ENCODE measurements around the gene GAN.

GAN gene, protein sequence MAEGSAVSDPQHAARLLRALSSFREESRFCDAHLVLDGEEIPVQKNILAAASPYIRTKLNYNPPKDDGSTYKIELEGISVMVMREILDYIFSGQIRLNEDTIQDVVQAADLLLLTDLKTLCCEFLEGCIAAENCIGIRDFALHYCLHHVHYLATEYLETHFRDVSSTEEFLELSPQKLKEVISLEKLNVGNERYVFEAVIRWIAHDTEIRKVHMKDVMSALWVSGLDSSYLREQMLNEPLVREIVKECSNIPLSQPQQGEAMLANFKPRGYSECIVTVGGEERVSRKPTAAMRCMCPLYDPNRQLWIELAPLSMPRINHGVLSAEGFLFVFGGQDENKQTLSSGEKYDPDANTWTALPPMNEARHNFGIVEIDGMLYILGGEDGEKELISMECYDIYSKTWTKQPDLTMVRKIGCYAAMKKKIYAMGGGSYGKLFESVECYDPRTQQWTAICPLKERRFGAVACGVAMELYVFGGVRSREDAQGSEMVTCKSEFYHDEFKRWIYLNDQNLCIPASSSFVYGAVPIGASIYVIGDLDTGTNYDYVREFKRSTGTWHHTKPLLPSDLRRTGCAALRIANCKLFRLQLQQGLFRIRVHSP

GRCh38 chr16:81314603-81315270 is at the start of gene GAN:
Gene GAN, plus strand, starts transcription at chr16:81314962. Its CDS starts 152 bp downstream, at chr16:81315114.
- peak within 1 kb of the TSS; percentile 97 for H3K4me3 ChIP-seq (ENCODE audit: low read length)
- DNase-seq (ENCODE audit: low read depth), result peak; percentile 88

DNA sequence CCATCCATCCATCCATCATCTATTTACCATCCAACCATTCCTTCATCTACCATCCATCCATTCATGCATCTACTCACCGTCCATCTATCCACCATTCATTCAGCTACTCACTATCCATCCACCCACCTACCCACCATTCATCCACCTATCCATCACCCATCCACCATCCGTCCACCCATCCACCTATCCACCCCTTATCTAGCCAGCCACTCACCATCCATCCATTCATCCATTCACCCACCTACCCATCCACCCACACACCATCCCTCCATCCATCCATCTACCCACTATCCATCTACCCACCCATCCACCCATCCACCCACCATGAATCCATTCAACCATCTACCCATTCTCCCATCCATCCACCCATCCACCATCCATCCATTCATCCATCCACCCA is 49.7 kb upstream of the GAN start:
- no peak for TF ChIP-seq CTCF (conservative IDR thresholded peaks at IDR 0.05; ENCODE audit: low read depth, low read length)
- no peak for DNase-seq (ENCODE audit: low read depth)

More at GRCh38 chr16:81314603-81315270, at the start of gene GAN:
- no peak for TF ChIP-seq CTCF (conservative IDR thresholded peaks at IDR 0.05; ENCODE audit: low read depth, low read length)

DNA sequence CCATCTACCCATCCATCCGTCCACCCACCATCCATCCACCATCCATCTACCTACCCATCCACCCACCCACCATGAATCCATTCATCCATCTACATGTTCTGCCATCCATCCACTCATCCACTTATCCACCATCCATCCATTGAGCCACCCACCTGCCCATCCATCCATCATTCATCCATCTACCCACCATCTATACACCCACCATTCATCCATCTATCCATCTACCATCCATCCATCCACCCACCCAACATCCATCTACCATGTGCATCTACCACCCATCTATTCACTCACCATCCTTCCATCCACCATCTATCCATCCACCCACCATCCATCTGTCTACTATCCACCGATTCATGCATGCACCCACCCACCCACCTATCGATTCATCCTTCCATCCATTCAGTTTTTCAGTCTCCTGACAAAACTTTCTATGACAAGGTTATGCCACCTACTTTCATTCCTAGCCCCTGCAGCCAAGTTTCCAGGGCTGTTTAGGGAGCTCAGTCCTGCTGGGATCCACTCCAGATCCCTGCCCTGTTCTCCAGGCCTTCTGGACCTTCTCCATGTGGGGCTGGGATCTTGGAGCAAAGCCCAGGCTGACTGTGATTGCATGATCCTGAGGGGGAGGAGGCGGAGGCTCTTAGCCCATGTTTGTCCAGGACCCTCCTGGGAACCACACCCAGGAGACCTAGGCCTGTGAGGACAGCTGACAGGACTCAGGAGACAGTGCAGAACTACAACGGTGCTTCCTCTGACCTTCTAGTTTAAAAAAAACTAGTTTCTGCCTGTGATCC is 48.9 kb upstream of the GAN start:
- no peak for TF ChIP-seq CTCF (conservative IDR thresholded peaks at IDR 0.05; ENCODE audit: low read depth, low read length)
- peak; percentile 14 for DNase-seq (ENCODE audit: low read depth)
- H3K4me3 ChIP-seq (ENCODE audit: low read length), result no peak overlapping the region

More for the DNA sequence above, 49.7 kb upstream of the GAN start:
- no peak overlapping the region for H3K4me3 ChIP-seq (ENCODE audit: low read length)

DNA sequence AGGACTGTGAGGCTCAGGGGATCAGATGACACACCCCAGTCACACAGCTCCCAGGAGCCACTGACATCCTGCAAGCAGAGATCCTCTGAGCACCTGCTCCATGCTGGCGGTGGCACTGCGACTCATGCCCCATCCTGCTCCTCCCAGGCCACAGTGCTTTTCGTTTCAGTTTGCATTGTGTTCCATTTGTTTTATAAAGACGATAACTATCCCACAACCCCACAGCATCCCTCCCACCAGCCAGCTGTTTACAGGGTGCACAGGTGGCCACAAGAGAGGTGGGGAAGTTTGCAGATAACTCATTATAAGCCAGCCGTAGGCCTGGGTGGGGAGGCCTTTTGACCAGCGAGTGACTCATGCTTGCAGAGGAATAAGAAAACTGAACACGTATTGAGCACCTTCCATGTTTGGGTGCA is 48.1 kb upstream of the GAN start:
- DNase-seq (ENCODE audit: low read depth), result no peak
- no peak overlapping the region for H3K4me3 ChIP-seq (ENCODE audit: low read length)
- TF ChIP-seq CTCF (conservative IDR thresholded peaks at IDR 0.05; ENCODE audit: low read depth, low read length), result no peak

DNA sequence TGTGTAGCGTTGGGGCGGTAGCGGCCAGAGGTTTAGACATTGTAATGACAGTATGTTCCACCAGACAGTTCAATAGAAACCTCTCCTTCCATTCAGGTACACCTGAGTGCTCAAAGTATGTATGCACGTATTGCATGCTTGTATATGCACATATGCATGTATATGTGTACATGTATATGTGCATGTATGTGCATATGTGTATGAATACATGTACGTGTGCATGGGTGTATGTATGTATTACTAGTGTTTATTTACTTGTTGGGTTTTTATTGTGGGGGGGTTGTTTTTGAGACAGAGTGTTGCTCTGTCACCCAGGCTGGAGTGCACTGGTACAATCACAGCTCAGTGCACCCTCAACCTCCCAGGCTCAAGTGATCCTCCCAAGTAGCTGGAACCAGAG is 46.3 kb upstream of the GAN start:
- no peak for DNase-seq (ENCODE audit: low read depth)
- no peak overlapping the region for H3K4me3 ChIP-seq (ENCODE audit: low read length)
- no peak for TF ChIP-seq CTCF (conservative IDR thresholded peaks at IDR 0.05; ENCODE audit: low read depth, low read length)

GRCh38 chr16:81273223-81273950 is 41.4 kb upstream of the GAN start:
- no peak for DNase-seq (ENCODE audit: low read depth)
- no peak for TF ChIP-seq CTCF (conservative IDR thresholded peaks at IDR 0.05; ENCODE audit: low read depth, low read length)
- no peak overlapping the region for H3K4me3 ChIP-seq (ENCODE audit: low read length)

Measured in retinal pigment epithelial cell (primary cell).